Liver (tissue), 3 donors: Measurements from ENCODE around the gene GNG14.

Experiments
- FOXA1 ChIP-seq: IDR thresholded peaks from 2 replicates; pipeline ENCODE4 v1.6.1; 2016; ENCODE audit warnings: antibody characterized with exemption
- GABPA ChIP-seq, 2 donors: IDR thresholded peaks in 1 of 2; conservative IDR thresholded peaks in 1 of 2; 2 replicates each; pipeline ENCODE4 v1.6.1; 2016; ENCODE audit warnings: antibody characterized with exemption in 2 of 2, mild to moderate bottlenecking in 1 of 2, moderate library complexity in 1 of 2
- HNF4A ChIP-seq, 2 donors: conservative IDR thresholded peaks; 2 replicates each; pipeline ENCODE4 v1.6.1; 2016; ENCODE audit warnings: antibody characterized with exemption in 2 of 2, mild to moderate bottlenecking in 2 of 2
- RAD21 ChIP-seq, 2 donors: IDR thresholded peaks; 2 replicates each; pipeline ENCODE4 v1.6.1; 2016; ENCODE audit warnings: antibody characterized with exemption in 2 of 2, mild to moderate bottlenecking in 2 of 2
- RXRA ChIP-seq, 2 donors: IDR thresholded peaks; 2 replicates each; pipeline ENCODE4 v1.6.1; 2017 to 2018; ENCODE audit warnings: antibody characterized with exemption in 2 of 2, mild to moderate bottlenecking in 1 of 2
- SP1 ChIP-seq: IDR thresholded peaks from 2 replicates; pipeline ENCODE4 v1.6.1; 2018; ENCODE audit warnings: antibody characterized with exemption, mild to moderate bottlenecking
- TF ChIP-seq, protein P1 (sequence below): IDR thresholded peaks from 2 replicates; pipeline ENCODE4 v1.6.1; 2016; ENCODE audit warnings: antibody characterized with exemption
- TF ChIP-seq, protein P2 (sequence below): fragments of 150-350 bp; IDR thresholded peaks from 2 replicates; pipeline ENCODE4 v1.5.1; 2017; ENCODE audit warnings: improper control_type of control experiment, low read depth, low read length; ENCODE audit not compliant: missing input control
- TF ChIP-seq, protein P3 (sequence below): IDR thresholded peaks from 2 replicates; pipeline ENCODE4 v1.6.1; 2016; ENCODE audit warnings: antibody characterized with exemption
- donor health status: healthy.
- donor health status: healthy.

DNA sequence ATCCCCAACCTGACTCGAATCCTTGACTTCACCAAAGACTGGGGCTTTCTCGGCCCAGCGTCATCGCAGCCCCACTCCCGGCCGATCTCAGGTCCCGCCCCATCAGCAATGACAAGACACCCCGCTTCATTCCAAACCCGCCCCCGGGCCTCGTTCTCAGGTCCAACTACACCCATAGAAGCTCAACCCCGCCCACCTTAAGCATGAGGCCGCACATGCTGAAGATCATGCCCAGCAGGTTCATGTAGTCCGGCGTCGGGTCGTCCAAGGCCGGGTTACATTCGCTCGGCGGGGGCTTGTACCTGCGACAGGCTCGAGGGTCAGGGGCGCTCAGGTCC lies 18.9 kb upstream of the GNG14 start:
- TF ChIP-seq RXRA (IDR thresholded peaks at IDR 0.05) (no peak), RAD21 (IDR thresholded peaks at IDR 0.05) (no peak), HNF4A (conservative IDR thresholded peaks at IDR 0.05) (no peak), SP1 (no peak), FOXA1 (no peak), GABPA (IDR thresholded peaks at IDR 0.05 in 1 of 2, conservative IDR thresholded peaks at IDR 0.05 in 1 of 2) (no peak)
- TF ChIP-seq, protein P1, sequence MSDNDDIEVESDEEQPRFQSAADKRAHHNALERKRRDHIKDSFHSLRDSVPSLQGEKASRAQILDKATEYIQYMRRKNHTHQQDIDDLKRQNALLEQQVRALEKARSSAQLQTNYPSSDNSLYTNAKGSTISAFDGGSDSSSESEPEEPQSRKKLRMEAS, result no peak
- TF ChIP-seq, protein P2, sequence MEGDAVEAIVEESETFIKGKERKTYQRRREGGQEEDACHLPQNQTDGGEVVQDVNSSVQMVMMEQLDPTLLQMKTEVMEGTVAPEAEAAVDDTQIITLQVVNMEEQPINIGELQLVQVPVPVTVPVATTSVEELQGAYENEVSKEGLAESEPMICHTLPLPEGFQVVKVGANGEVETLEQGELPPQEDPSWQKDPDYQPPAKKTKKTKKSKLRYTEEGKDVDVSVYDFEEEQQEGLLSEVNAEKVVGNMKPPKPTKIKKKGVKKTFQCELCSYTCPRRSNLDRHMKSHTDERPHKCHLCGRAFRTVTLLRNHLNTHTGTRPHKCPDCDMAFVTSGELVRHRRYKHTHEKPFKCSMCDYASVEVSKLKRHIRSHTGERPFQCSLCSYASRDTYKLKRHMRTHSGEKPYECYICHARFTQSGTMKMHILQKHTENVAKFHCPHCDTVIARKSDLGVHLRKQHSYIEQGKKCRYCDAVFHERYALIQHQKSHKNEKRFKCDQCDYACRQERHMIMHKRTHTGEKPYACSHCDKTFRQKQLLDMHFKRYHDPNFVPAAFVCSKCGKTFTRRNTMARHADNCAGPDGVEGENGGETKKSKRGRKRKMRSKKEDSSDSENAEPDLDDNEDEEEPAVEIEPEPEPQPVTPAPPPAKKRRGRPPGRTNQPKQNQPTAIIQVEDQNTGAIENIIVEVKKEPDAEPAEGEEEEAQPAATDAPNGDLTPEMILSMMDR, result no peak
- TF ChIP-seq, protein P3, sequence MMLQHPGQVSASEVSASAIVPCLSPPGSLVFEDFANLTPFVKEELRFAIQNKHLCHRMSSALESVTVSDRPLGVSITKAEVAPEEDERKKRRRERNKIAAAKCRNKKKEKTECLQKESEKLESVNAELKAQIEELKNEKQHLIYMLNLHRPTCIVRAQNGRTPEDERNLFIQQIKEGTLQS, result no peak
